ENCODE results near the gene KRT6B. TPM values are rescaled to one million over a fixed set of nuclear protein-coding genes. Genes with fewer than 3 reads are reported as not detected.

Gene KRT6B
- total and polyA plus RNA-seq, 2 experiments from 2014 or later = not detected

GRCh38 chr12:52487211-52487610 lies 35.3 kb upstream of the KRT6B start (continued):
- TF ChIP-seq CTCF (conservative IDR thresholded peaks at IDR 0.05; ENCODE audit: low read depth in 2 of 2) = no peak

- H3K27ac ChIP-seq (ENCODE audit: low read depth) = no peak overlapping the region
- DNase-seq (ENCODE audit: low spot score) = no peak
- no peaks in the 10 kb centered on the region for H3K36me3 ChIP-seq (ENCODE audit: insufficient read depth)
- no peaks in the 10 kb centered on the region for H3F3A ChIP-seq (replicated peaks; ENCODE audit: low read depth)
- H3K36me3 Mint-ChIP-seq (ENCODE audit: low read depth) = peaks cover 3% of the 10 kb centered on the region; the same call in 2 of the 3 replicates
- H3K4me3 ChIP-seq = no peak overlapping the region
- H3K4me3 Mint-ChIP-seq = no peak overlapping the region
- no peaks in the 10 kb centered on the region for H3K27me3 ChIP-seq (ENCODE audit: insufficient read depth)
- no peaks in the 10 kb centered on the region for H4K20me1 ChIP-seq (replicated peaks; ENCODE audit: insufficient read depth)
- H3K4me2 ChIP-seq = no peak overlapping the region
- H3K4me1 Mint-ChIP-seq = no peaks in the 10 kb centered on the region
- TF ChIP-seq CREB1 (CRISPR knock-in tag; IDR thresholded peaks at IDR 0.05; ENCODE audit: low read depth) = no peak
- TF ChIP-seq EZH2phosphoT487 (IDR thresholded peaks at IDR 0.05; ENCODE audit: unreplicated experiment) = no peak
- no peak for TF ChIP-seq EZH2 (IDR thresholded peaks at IDR 0.05; ENCODE audit: low read depth, unreplicated experiment)
- no peak for TF ChIP-seq JUNB (IDR thresholded peaks at IDR 0.05; ENCODE audit: unreplicated experiment)
- TF ChIP-seq ETS1 (IDR thresholded peaks at IDR 0.05) = no peak
- no peak for TF ChIP-seq STAT1 (IDR thresholded peaks at IDR 0.05; ENCODE audit: unreplicated experiment)
- TF ChIP-seq NANOG (IDR thresholded peaks at IDR 0.05; ENCODE audit: borderline replicate concordance) = no peak
- no peaks in the 10 kb centered on the region for H3K4me1 ChIP-seq (ENCODE audit: insufficient read depth)
- peaks cover 17% of the 10 kb centered on the region for H3K9me3 Mint-ChIP-seq
- no peak overlapping the region for H2AFZ ChIP-seq
- H3K27me3 Mint-ChIP-seq (ENCODE audit: insufficient read depth, low read depth, poor library complexity) = peaks cover 2% of the 10 kb centered on the region
- H3K79me2 ChIP-seq (replicated peaks; ENCODE audit: insufficient read depth) = no peaks in the 10 kb centered on the region
- H3K9me2 ChIP-seq (ENCODE audit: insufficient read depth) = no peaks in the 10 kb centered on the region
- no peak for ATAC-seq
- no peak overlapping the region for H3K27ac Mint-ChIP-seq
Measured at GRCh38 chr12:52486166-52487105, 34.5 kb upstream of the KRT6B start.

GRCh38 chr12:52480073-52480472 lies 28.1 kb upstream of the KRT6B start:
- Histone ChIP-seq H3F3A (replicated peaks; ENCODE audit: low read depth) (no peaks in the 10 kb centered on the region), H3K4me2 (no peak overlapping the region), H3K4me1 (ENCODE audit: insufficient read depth) (no peaks in the 10 kb centered on the region), H4K20me1 (replicated peaks; ENCODE audit: insufficient read depth) (no peaks in the 10 kb centered on the region), H3K36me3 (ENCODE audit: insufficient read depth) (no peaks in the 10 kb centered on the region), H3K79me2 (replicated peaks; ENCODE audit: insufficient read depth) (no peaks in the 10 kb centered on the region), H3K27ac (ENCODE audit: low read depth) (no peak overlapping the region), H3K27me3 (ENCODE audit: insufficient read depth) (no peaks in the 10 kb centered on the region), H3K4me3 (no peak overlapping the region), H2AFZ (0 out of 2 replicates have a peak overlapping the region, but pooled peaks have one; percentile 60), H3K9me2 (ENCODE audit: insufficient read depth) (peaks cover 6% of the 10 kb centered on the region; the same call in 1 of the 2 replicates)
- Mint-ChIP-seq H3K4me1 (peaks cover 3% of the 10 kb centered on the region), H3K9me3 (peaks cover 16% of the 10 kb centered on the region), H3K4me3 (no peak overlapping the region), H3K27ac (peak overlapping the region; percentile 40; the same call in 1 of the 2 replicates), H3K36me3 (ENCODE audit: low read depth) (peaks cover 3% of the 10 kb centered on the region; the same call in 1 of the 3 replicates), H3K27me3 (ENCODE audit: insufficient read depth, low read depth, poor library complexity) (peaks cover 1% of the 10 kb centered on the region)
- ATAC-seq (peak; percentile 62), DNase-seq (ENCODE audit: low spot score) (peak; percentile 14)
- TF ChIP-seq JUNB (IDR thresholded peaks at IDR 0.05; ENCODE audit: unreplicated experiment) (no peak), NANOG (IDR thresholded peaks at IDR 0.05; ENCODE audit: borderline replicate concordance) (no peak), CREB1 (CRISPR knock-in tag; IDR thresholded peaks at IDR 0.05; ENCODE audit: low read depth) (no peak), EZH2phosphoT487 (IDR thresholded peaks at IDR 0.05; ENCODE audit: unreplicated experiment) (no peak), CTCF (conservative IDR thresholded peaks at IDR 0.05; ENCODE audit: low read depth in 2 of 2) (no peak), POLR2AphosphoS5 (IDR thresholded peaks at IDR 0.05; ENCODE audit: low read depth) (no peak), ETS1 (IDR thresholded peaks at IDR 0.05) (no peak), STAT1 (IDR thresholded peaks at IDR 0.05; ENCODE audit: unreplicated experiment) (no peak), EZH2 (IDR thresholded peaks at IDR 0.05; ENCODE audit: low read depth, unreplicated experiment) (no peak), ZNF331 (CRISPR knock-in tag; IDR thresholded peaks at IDR 0.05; ENCODE audit: low read depth) (no peak)
